Measurements from ENCODE around the gene PIBF1.

GRCh38 chr13:73061473-73061872 lies 279.5 kb downstream of the PIBF1 start:
- no peak for TF ChIP-seq CTCF (conservative IDR thresholded peaks at IDR 0.05; ENCODE audit: low read depth, low read length)
- TF ChIP-seq EZH2 (IDR thresholded peaks at IDR 0.05; ENCODE audit: low read length, unreplicated experiment) = no peak

Data from PC-3 (cell line).